Renal cortex interstitium (tissue), 15 donors: Measurements from ENCODE around the gene HP. TPM values are rescaled to one million over a fixed set of nuclear protein-coding genes. Genes with fewer than 3 reads are reported as not detected.
"Not testable (repeated sequence)": the region's sequence is repeated elsewhere in the genome, so short reads cannot be mapped to it uniquely, and the experiment has no call there.

Experiments used
- DNase-seq, 11 donors: peaks; one replicate each; pipeline ENCODE4 v3.0.0-alpha.2; 2013; ENCODE audit warnings: low read depth in 9 of 11, low spot score in 4 of 11; ENCODE audit errors: extremely low read depth in 1 of 11
- long read RNA-seq, 16 experiments: transcript quantifications; one replicate each; lab custom pipeline, GENCODE V29; 2026
- polyA plus RNA-seq, 3 donors: library from polyadenylated mRNA; unstranded; fragments of 120-200 nt; gene quantifications; one replicate each; pipeline ENCODE4 v1.2.1, GENCODE V29; 2013; ENCODE audit not compliant: insufficient read length in 3 of 3

Gene HP, protein sequence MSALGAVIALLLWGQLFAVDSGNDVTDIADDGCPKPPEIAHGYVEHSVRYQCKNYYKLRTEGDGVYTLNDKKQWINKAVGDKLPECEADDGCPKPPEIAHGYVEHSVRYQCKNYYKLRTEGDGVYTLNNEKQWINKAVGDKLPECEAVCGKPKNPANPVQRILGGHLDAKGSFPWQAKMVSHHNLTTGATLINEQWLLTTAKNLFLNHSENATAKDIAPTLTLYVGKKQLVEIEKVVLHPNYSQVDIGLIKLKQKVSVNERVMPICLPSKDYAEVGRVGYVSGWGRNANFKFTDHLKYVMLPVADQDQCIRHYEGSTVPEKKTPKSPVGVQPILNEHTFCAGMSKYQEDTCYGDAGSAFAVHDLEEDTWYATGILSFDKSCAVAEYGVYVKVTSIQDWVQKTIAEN
- polyA plus RNA-seq, result under 1 TPM; 0.59 to 0.99 (median 0.85) TPM
- long read RNA-seq, donor 1, result 0 reads
- long read RNA-seq, donor 2, partial matches to known transcripts, result 0 of 2 reads
- long read RNA-seq, donor 2, other reads (novel, unspliced or antisense), result 0 of 2 reads
- long read RNA-seq, donor 3, partial matches to known transcripts, result 0 of 1 reads
- long read RNA-seq, donor 3, other reads (novel, unspliced or antisense), result 0 of 1 reads
- long read RNA-seq, donor 4, result 0 reads
- long read RNA-seq, donor 5, result 0 reads
- long read RNA-seq, donor 6, result 0 reads
- long read RNA-seq, donor 7, result 0 reads
- long read RNA-seq, donor 8, result 0 reads
- long read RNA-seq, donor 9, result 0 reads
- long read RNA-seq, donor 10, result 0 reads
- long read RNA-seq, donor 11, result 0 reads
- long read RNA-seq, donor 12, result 0 reads
- long read RNA-seq, donor 13, result 0 reads
- long read RNA-seq, donor 14, result 0 reads
- long read RNA-seq, donor 15, result 0 reads
- long read RNA-seq, donor 16, result 0 reads

DNA sequence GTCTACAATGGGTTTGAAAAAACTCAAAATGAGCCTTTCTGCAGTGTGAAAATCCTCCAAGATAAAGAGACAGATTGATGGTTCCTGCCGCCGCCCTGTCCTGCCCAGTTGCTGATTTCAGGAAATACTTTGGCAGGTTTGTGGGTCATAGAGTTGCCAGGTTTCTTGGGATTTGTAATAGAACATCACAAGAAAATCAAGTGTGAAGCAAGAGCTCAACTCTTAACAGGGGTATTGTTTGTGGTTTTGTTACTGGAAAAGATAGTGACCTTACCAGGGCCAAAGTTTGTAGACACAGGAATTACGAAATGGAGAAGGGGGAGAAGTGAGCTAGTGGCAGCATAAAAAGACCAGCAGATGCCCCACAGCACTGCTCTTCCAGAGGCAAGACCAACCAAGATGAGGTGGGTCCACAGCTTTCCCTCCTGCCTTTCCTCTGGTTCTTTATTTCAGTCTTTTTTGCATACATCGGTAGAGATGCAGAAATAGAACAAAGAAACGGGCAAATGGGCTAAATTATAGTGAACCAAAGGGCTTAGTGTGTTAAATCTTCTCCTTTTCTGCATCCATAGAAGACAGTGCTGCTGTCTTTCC is at the start of gene HP:
Gene HP (plus strand): TSS at position 252 of the 594 bp plus-strand sequence. CDS start 148 bp downstream, at position 400.
- not testable (repeated sequence) for DNase-seq

DNA sequence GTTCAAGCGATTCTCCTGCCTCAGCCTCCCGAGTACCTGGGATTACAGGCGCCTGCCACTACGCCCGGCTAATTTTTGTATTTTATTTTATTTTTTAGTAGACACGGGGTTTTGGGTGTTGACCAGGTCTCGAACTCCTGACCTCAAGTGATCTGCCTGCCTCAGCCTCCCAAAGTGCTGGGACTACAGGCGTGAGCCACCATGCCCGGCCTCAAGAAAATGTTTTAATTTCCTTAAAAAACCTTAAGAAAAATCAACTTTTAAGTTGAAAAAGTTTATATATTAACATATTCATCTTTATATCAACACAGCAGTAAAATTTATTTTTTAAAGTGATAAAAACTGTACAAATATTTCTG is 46.3 kb upstream of the HP start:
- DNase-seq, result not testable (repeated sequence)

DNA sequence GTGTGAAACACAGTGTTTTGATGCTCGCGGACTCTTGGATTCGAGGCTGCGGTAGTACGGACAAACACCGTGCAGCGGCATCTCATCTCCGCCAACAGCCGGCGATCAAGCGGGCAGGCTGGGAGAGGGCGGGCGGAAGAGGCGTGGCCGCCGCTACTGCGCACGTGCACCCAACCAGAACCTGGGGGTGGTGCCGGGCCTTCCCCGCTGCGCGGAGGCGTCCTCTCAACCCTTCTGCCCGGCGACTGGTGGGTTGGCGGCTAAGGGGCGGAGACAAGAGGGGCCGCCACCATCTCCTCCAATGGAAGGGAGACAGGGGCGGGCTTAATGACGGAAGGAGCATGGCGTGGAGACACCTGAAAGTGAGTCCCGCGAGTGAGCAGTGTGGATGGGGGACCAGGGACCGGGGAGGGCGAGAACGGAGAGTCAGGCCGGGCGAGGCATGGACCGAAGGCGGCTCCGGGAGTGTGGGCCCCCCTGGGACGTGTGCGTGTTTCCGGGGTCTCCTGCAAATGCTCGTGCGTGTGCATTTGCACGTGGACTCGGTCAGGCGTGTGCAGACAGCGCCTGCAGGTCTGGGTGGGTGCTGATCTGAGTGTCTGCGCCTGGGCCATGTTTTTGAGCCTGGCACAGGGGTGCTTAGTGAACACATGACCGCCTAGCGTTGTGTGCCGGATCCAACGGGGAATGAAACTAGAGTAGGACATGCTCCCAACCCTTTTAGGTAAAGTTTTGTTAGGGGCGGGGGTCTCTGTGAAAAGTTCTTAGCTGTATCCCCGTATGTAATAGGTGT is 45.7 kb upstream of the HP start, which contains the start of gene DHODH:
Gene DHODH (plus strand): TSS at position 321 of the 793 bp plus-strand sequence. CDS start 21 bp downstream, at position 342.
- peak; percentile 81 to 97 (median 95) for DNase-seq

DNA sequence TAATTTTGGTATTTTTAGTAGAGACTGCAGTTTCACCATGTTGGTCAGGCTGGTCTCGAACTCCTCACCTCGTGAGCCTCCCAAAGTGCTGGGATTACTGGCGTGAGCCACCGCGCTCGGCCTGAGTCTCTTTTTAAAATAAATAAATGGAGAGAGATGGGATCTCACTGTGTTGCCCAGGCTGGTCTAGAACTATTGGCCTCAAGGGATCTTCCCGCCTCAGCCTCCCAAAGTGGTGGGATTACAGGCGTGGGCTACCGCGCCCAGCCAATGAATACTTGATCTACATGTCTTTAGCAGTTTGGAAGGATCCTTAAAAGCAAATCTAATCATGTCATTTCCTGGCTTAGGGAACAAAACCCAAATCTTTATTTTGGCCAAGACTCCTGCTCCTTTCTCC is 44.5 kb upstream of the HP start:
- no peak for DNase-seq

DNA sequence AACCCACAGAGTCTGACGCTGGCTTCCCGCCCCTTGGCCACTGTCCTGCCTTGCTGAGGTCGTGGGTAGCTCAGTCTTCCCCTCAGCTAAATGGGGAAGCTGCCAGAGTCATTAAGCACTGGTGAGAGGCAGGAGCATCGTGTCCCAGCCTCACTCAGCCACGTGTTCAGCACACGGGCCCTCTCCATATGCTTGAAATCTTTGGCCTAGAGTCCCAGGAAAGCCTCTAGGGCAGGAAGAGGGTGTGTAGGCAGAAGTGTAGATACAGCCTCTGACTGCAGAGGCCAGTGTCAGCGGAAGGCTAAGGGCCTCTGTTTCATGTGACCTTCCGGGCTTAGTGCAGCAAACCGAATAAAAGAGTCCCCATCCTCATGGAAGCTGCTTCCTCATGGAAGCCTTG is 41.7 kb upstream of the HP start:
- no peak for DNase-seq

DNA sequence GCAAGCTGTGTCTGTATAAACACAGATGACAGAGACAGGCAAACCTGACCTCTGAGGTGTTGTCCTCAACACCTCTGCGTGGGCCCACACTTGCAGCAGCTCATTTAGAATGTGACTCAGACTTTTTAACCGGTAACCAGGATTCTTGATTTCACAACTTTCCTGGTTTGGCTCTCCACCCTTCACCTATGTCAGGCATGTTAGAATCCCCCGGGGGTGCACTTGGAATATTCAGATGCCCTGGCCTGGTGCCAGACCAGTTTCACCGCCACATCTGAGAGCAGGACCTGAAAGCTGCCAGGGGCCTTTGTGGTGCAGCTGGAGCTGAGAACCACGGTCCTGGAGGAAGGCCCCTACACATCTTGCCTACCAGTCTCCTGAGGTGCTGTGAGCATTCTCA is 40.9 kb upstream of the HP start:
- DNase-seq, result no peak

DNA sequence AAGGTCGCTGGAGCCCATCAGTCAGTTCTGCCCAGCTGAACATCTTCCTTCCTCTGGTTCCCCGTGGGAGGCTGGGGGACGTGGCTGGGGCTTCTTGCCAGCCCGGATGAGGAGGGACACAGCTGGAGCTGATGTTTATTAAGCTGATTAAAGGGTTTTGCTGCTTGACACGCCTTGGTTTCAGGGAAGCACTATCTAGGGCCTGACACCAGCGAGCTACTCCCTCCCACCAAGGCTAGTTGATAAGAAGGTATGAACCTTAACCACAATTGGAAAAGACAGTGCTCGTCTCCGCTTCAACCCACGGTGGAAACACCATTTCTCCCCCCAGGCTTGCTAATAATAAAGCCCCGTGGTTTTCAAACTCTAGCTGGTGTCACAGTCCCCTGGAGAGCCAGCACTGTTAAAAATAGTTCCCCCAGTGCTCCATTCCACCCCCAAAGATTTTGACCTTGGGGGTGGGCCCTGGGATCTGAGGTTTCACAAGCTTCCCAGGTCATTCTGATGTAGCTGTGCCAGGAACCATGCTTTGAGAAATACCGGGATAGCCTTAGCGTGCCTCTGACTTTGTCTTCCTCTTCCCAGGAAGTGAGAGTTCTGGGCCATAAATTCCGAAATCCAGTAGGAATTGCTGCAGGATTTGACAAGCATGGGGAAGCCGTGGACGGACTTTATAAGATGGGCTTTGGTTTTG is 40.3 kb upstream of the HP start:
- DNase-seq, result no peak

DNA sequence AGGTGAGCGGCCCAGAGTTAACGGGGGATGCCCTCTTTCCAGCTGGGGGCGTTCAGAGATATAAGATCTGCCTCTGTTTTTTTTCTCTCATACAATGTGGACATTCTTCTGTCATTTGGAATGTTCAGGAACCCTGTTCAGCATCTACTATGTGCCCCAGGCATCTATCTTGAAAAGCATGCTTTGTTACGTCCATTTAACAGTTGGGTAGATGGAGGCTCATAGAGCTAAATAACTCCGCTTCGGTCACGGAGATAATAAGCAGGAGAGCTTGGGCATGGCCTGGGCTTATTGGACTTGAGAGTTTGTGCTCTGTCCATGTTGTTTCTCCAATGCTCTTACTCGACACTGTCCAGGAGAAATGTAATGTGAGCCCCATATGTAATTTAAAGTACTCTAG is 39.6 kb upstream of the HP start:
- DNase-seq, result no peak

DNA sequence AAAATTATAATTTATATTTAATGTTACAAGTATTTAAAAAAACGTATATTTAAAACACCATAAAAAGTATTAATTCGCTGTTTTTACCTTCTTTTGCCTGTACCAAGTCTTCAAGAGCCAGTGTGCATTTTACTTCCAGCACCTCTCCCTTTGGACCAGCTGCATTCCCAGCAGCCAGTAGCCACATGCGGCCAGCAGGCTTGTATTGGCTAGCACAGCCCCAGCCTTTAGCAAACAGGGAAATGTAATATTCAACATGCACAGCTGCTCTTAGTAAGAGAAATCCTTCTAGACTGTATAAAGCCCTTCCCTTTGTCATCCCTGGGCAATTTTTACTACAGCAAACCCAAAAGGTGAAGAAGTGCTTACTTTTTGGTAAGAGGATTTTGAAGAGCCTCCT is 39.2 kb upstream of the HP start:
- DNase-seq, result no peak

DNA sequence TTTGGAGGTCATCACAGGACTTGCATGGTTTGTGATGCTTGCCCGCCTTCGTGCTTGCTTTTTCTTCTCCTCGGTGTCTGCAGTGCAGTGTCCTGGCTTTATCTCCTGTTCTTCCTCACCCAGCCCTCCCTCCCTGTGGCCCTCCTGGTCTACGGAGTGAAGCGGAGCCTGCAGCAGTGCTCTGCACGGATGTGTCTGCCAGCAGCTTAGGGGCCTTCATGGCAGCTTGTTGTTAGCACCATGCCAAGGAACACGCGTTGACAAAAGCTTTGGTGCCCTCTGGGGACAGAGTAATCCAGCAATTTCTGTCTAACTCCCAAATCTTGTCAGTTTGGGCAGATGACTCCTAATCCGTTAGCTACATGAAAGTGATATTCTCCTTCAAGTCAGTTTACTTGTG is 35.8 kb upstream of the HP start:
- DNase-seq, result no peak

DNA sequence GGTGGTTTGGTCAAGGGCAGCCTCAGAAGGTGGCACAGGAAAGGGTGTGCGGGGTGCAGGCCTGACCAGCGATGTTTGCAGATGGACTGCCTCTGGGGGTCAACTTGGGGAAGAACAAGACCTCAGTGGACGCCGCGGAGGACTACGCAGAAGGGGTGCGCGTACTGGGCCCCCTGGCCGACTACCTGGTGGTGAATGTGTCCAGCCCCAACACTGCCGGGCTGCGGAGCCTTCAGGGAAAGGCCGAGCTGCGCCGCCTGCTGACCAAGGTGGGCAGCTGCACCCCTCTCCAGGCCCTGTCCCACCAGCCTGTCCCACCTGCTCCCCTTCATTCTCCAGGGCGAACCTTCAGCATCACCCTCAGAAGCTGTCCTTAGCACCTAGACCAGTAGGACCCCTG is 33.3 kb upstream of the HP start:
- no peak for DNase-seq

DNA sequence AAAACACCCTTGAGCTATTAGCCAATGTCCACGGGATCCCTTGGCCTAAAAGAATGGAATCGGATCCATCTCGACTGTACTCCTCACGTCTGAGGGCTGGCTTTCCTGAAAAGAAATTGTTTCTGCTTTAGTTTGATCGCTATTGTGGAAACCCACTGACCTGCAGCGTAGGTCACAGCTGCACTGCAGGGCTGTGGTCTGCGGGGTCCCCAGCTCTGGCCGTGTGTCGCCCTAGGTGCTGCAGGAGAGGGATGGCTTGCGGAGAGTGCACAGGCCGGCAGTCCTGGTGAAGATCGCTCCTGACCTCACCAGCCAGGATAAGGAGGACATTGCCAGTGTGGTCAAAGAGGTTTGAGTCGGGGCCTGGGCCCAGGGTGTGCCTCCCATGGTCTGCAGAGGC is 32.2 kb upstream of the HP start:
- DNase-seq, result no peak

DNA sequence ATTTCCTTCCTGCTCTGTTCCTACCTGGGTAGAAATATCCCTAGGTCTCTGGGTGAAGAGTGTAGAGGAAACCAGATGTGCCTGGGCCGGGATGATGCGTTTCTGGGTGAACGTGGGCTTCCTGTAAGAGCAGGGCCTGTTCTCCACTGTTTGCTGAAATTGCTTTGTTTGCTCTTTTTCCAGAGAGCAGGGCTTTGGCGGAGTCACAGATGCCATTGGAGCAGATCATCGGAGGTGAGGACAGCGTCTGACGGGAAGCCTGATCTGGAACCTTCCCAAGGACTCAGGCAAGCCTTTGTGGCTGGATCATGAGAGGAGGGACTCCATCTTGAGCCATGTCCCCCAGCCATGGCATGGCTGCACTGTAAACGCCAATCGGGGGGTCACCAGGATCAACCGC is 30.3 kb upstream of the HP start:
- no peak for DNase-seq

DNA sequence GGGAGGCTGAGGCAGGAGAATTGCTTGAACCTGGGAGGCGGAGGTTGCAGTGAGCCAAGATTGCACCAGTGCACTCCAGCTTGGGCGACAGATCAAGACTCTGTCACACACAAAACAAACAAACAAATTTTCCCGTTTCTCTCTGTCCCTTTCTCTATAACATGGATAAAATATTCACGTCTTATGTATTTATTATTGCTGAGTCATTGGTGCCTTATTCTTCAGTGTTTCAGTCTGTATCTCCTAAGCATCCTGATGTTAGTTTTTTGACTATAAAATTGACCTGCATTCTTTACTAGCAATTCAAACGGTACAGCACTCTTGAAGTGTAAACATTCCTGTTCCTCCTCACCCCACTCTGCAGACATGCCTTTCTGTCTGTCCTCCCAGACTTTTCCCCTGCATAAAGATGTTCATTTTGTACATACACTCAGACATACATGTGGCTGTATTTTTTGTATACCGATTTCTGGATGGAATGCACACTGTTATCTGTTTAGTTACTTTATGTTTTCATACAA is 29.4 kb upstream of the HP start:
- DNase-seq, result no peak

DNA sequence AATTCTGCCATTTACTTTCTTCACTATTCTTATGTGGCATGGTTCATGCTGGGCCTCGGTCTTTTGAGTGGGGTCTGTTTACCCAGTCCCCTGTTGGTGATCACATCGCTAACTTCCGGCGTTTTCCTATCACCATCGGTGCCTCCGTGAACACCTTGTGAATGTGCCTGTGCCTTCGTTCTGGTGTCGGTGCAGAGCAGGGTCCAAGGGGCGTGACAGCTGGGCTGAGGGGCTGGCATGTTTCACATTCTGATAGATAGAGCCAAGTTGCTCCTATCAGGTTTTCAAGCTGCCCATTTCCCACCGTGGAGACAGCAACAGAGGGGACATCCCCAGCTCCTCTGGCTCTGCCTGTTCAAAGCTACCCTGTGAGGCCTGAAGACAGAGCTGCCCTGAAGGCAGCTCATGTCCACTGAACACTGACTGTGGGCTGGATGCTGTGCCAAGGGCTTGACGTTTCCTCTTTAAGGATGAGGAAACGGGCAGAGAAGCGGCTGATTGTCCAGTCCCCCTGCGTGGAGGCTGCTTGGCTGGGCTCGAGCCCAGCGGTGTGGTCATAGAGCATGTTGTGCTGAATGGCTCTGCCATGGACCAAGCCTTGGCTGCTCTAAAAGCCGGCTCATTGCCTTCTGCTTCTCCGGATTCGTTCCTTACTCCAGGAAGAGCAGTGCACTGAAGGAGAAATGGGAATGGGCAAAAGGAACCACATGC is 28.7 kb upstream of the HP start:
- DNase-seq, result no peak

DNA sequence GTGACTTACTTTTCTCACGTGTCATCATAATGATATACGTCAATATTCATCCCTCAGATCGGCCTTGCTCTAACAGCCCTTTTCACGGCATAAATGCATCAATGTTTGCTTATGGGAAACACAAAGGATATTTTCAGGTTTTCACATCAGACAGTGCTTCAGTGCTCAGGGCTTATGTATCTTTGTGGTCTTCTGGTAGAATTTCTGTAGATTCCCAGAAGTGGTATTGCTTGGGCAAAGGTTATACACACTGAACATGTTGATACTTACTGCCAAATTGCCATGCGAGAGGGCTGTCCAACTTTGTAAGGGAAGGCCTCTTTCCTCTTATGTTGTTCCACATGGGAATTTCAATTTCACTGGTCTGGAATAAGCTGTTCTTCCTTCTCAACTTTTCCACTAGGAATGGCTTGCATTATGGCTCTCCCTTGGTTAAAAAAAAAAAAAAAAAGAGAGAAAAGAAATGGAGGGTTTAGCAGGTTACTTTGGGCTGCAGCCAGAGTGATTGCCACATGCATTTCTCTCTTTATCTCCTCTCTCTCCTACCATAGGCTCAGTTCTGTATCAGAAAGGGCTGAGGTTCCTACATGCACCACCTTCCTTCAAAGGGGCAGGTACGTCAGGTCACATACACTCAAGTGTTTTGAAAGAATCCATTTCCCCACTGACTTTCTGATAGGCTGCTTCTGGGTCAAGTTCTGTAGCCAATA is 26.5 kb upstream of the HP start:
- DNase-seq, result no peak
